B cell (primary cell): Measurements from ENCODE around the gene NAALADL1.

Source experiments
- CTCF ChIP-seq: fragments of 200-600 bp; IDR thresholded peaks from one replicate; pipeline ENCODE4 v1.8.0; 2022; ENCODE audit warnings: antibody characterized with exemption, mild to moderate bottlenecking
- EZH2 ChIP-seq: IDR thresholded peaks from 2 replicates; pipeline ENCODE4 v1.6.1; 2012; ENCODE audit warnings: borderline replicate concordance, low read depth, mild to moderate bottlenecking, moderate library complexity, low read length; ENCODE audit not compliant: insufficient read depth, poor library complexity, severe bottlenecking

DNA sequence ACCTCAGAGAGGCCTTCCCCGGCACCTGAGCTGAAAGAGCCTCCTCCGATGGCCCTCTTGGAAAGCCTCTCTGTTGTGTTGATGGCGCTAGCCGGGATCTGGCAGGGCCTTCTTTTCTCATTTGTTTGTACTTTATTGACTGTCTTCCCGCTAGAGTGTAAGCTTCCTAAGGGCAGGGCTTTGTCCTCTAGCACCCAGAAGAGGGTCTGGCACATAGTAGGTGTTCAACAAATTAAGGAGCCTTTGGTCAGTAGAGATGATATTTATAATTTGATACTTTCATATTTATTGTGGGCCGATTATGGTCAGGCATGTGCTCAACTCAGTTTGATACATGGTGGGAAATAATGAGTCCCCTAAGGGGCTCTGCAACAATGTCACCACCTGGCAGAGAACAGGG, 40.4 kb downstream of the NAALADL1 start:
- TF ChIP-seq CTCF, result no peak
- TF ChIP-seq EZH2, result no peak
